Lower leg skin (tissue), 3 donors: ENCODE data around the gene SERPINE2.

Experiments used
- CTCF ChIP-seq, 3 donors: fragments of 450-650 bp; IDR thresholded peaks; one replicate each; pipeline ENCODE4 v1.5.1; 2016; ENCODE audit warnings: antibody characterized with exemption in 3 of 3, mild to moderate bottlenecking in 3 of 3, moderate library complexity in 2 of 3
- POLR2A ChIP-seq, 2 donors: fragments of 450-650 bp; IDR thresholded peaks; one replicate each; pipeline ENCODE4 v1.6.1; 2016 to 2017; ENCODE audit warnings: antibody characterized with exemption in 2 of 2, mild to moderate bottlenecking in 1 of 2, moderate library complexity in 1 of 2

- TF ChIP-seq CTCF (IDR thresholded peaks at IDR 0.05), result no peak
- TF ChIP-seq POLR2A (IDR thresholded peaks at IDR 0.05), result no peak
Measured at GRCh38 chr2:223972656-223973102, 66.4 kb downstream of the SERPINE2 start.
